ENCODE measurements around the gene BIRC3. TPM values are rescaled to one million over a fixed set of nuclear protein-coding genes. Genes with fewer than 3 reads are reported as not detected.

The BIRC3 gene
- total RNA-seq: 1.8 TPM
- long read RNA-seq, partial matches to known transcripts: 3 of 4 reads
- long read RNA-seq, other reads (novel, unspliced or antisense): 1 of 4 reads

DNA sequence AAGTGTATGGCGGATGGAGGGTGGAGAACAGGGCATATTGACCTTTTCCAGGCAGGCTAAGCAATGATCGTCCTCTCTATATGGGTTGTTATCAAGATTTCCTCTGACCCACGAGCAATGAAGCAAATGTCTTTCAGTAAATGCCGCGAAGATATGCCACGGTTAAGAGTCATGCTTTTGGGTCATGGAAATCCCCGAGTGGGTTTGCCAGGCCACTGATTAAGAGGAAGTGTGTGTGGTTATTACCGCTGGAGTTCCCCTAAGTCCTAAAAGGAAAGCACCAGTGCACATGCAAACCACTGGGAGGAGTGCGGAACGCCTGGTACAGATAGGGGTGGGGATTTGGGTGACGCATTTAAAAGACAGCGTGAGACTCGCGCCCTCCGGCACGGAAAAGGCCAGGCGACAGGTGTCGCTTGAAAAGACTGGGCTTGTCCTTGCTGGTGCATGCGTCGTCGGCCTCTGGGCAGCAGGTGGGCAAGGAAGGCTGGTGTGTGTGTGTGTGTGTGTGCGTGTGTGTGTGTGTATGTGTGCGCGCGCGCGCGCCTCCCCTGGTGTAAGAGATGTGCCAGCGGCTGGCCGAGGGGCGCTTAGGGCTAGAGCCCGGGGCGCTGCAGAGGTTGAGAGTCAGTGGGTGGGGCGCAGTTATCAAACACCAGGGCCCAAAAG lies at the start of gene BIRC3:
Gene BIRC3, plus strand, starts transcription at position 386 of the 669 bp plus-strand sequence. CDS start 7,026 bp downstream, outside the sequence.
- DNase-seq (ENCODE audit: low spot score): peak; percentile 87
- intact Hi-C loops (cut with DNase I): no loop called here

DNA sequence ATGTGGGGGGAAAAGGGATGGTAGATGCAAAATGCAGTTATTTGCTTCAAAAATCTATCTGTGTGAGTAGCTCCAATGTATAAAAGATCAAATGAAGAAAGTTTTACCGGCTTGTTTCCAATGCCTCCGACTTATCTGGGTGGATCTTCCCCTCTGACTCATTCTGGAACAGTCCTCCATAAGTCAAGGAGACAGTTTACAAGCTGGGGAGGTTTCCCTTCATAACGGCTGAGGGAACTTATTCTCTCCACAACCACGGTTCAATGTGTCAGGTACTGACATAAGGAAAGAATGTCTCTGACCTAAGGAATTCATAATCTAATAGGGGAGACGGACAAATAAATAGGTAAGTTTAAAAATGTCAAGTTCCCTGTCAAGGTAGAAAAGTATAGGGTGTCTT lies 49.7 kb upstream of the BIRC3 start:
- intact Hi-C loops (cut with DNase I): loop anchor here (2.0 kb wide), 1 partner anchor 157 kb away; the partner anchor contains the start of gene YAP1
- DNase-seq (ENCODE audit: low spot score): no peak

GRCh38 chr11:102268083-102268984 lies 49.0 kb upstream of the BIRC3 start:
- peak; percentile 85 for DNase-seq (ENCODE audit: low spot score)
- intact Hi-C loops (cut with DNase I): loop anchor here (2.0 kb wide), 1 partner anchor 158 kb away; the partner anchor contains the start of gene YAP1

GRCh38 chr11:102268985-102269470 lies 48.3 kb upstream of the BIRC3 start:
- no peak for DNase-seq (ENCODE audit: low spot score)
- intact Hi-C loops (cut with DNase I): loop anchor here (2.0 kb wide), 1 partner anchor 158 kb away; the partner anchor contains the start of gene YAP1

GRCh38 chr11:102269927-102270326 lies 47.4 kb upstream of the BIRC3 start:
- no peak for DNase-seq (ENCODE audit: low spot score)
- intact Hi-C loops (cut with DNase I): loop anchor here (2.0 kb wide), 1 partner anchor 159 kb away; the partner anchor contains the start of gene YAP1

- intact Hi-C loops (cut with DNase I): no loop called here
- DNase-seq (ENCODE audit: low spot score): no peak
Measured at GRCh38 chr11:102272047-102272824, 45.0 kb upstream of the BIRC3 start.

GRCh38 chr11:102274628-102275027 lies 42.7 kb upstream of the BIRC3 start:
- DNase-seq (ENCODE audit: low spot score): no peak
- intact Hi-C loops (cut with DNase I): no loop called here

DNA sequence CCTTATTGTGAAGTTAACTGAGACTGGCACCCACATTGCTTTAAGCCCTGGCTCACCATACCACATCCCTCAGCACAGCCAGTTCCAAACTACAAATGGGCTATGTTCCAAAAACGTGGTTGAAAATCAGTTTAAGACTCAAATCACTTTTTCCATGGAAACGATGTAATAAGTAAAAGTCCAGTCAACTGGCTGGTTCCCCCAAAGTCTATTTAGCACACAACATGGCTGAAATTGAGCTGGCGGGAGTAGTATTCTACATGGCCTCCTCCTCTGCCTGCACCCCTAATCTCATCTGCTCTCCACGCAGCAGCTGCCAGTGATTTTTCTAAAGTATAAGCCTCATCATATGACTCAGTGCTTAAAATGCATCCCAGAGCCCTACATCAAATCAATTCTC lies 40.9 kb upstream of the BIRC3 start:
- intact Hi-C loops (cut with DNase I): no loop called here
- no peak for DNase-seq (ENCODE audit: low spot score)

- DNase-seq (ENCODE audit: low spot score): no peak
- intact Hi-C loops (cut with DNase I): no loop called here
Measured at GRCh38 chr11:102276783-102277182, 40.5 kb upstream of the BIRC3 start.

- DNase-seq (ENCODE audit: low spot score): no peak
- intact Hi-C loops (cut with DNase I): no loop called here
Measured at GRCh38 chr11:102279641-102280170, 37.6 kb upstream of the BIRC3 start.

- no peak for DNase-seq (ENCODE audit: low spot score)
- intact Hi-C loops (cut with DNase I): no loop called here
Measured at GRCh38 chr11:102280245-102280833, 36.9 kb upstream of the BIRC3 start.

GRCh38 chr11:102283116-102283485 lies 34.2 kb upstream of the BIRC3 start:
- intact Hi-C loops (cut with DNase I): no loop called here
- no peak for DNase-seq (ENCODE audit: low spot score)

GRCh38 chr11:102284008-102284407 lies 33.3 kb upstream of the BIRC3 start:
- no peak for DNase-seq (ENCODE audit: low spot score)
- intact Hi-C loops (cut with DNase I): no loop called here

- no peak for DNase-seq (ENCODE audit: low spot score)
- intact Hi-C loops (cut with DNase I): loop anchor here (5.0 kb wide), 1 partner anchor 56 kb away; no protein-coding TSS in a partner anchor
Measured at GRCh38 chr11:102286292-102286691, 31.0 kb upstream of the BIRC3 start.

DNA sequence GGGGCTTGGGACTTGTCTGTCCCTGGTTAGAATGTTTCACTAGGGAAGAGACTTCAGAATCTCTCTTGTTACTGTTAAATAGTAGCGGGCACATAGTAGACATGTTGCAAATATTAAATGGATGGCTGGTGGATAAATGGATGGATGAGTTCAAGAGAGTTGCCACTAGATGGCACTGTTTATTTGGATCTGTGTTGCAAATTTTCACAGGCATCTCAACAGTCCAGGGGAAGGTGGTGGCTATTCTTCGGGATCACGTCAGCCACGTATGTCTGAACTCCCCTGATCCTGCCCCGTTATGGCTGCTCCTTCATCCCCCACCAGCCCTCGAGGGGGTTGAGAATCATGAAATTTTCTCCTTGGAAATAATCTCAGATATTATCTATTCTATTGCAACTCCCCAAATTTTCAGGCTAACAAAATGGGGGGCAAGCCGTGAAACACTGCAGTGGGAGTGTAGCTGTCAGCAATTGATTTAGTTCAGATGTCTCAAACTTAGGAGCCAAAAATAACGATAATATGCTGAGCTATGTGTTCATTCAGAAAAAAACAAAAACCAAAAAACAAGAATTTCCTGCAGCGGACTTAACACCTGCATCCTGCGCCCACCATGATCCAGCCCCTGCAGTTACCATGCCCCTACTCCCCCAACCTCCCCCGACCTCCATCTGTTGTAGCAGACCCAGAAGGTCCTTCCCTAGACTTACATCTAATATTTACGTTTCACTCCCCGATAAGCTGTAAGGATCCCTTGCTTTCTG lies 29.1 kb upstream of the BIRC3 start:
- no peak for DNase-seq (ENCODE audit: low spot score)
- intact Hi-C loops (cut with DNase I): loop anchor here (5.0 kb wide), 1 partner anchor 54 kb away; no protein-coding TSS in a partner anchor

DNA sequence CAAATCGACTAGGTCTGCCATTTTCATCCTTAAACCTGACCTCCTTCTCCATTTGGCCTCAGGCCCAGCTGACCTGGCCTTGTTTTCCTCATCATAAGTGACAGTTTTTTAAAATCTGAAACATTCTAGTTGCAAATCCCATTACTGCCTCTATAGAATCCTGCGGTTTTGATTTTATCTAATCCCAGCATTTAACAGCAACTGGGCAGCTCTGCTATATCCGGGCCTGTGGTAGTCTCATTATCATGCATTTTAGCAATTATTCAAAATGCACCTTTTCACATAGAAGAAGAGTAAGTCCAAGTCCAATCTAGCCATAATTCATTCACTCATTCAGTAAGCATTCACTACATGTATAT lies 28.6 kb upstream of the BIRC3 start:
- no peak for DNase-seq (ENCODE audit: low spot score)
- intact Hi-C loops (cut with DNase I): loop anchor here (5.0 kb wide), 1 partner anchor 54 kb away; no protein-coding TSS in a partner anchor

DNA sequence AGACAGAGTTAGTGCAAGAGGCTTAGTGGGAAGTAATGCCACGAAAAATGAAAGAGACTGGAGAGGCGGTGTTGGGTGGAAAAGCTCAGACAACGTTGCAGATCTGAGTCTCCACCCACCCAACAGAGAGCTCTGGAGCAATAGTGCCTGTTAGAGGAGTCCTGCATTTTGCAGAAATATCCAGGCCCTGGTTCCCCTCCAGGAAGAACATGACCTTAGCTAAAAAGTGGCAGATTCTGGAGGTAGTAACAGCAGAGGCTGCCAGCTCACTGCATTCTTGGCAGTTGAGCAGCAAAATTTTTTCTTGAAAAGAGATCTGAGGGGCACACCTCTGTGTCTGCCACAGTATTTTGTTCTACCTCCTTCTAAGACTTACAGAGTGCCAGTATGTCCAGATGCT lies 27.7 kb upstream of the BIRC3 start:
- no peak for DNase-seq (ENCODE audit: low spot score)
- intact Hi-C loops (cut with DNase I): loop anchor here (5.0 kb wide), 1 partner anchor 53 kb away; no protein-coding TSS in a partner anchor

DNA sequence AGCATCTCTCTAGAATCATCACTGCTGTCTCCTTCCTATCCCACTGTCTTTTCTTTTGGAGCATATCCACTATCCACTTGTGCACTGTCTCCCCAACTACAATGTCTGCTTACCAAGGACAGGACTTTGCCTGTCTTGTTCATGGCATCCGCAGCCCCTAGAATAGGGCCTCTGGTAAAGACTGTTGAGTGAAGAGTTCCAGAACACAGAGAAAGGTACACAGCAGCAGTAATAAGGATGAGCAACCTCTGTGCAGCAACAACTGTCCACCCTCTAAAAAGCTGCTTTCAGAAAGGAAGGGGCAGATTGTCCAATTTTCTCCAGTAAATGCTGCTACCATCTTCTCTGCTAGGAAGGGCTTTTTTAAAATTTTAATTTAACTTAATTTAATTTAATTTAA lies 25.5 kb upstream of the BIRC3 start:
- no peak for DNase-seq (ENCODE audit: low spot score)
- intact Hi-C loops (cut with DNase I): loop anchor here (5.0 kb wide), 1 partner anchor 205 kb away; no protein-coding TSS in a partner anchor

All from cardiac septum (tissue), 1 donor.